HG03575 (cell line): ENCODE results near the gene DNAH3.
"Not testable (repeated sequence)": the region's sequence is repeated elsewhere in the genome, so short reads cannot be mapped to it uniquely, and the experiment has no call there.

Source experiments
- ATAC-seq: cut with Tn5 transposase; IDR thresholded peaks from one replicate; pipeline ENCODE4 v1.9.1; 2021; ENCODE audit not compliant: unreplicated experiment, insufficient number of reproducible peaks, low FRiP score; ENCODE audit errors: extremely low read depth

Gene DNAH3

GRCh38 chr16:21150375-21151001, at the start of gene DNAH3:
Gene DNAH3 (minus strand): TSS chr16:21150846. CDS start chr16:21150319, 527 bp downstream.
- no peak for ATAC-seq

- no peak for ATAC-seq
These were observed 49.1 kb upstream of the DNAH3 start for GRCh38 chr16:21199607-21200218.

- ATAC-seq, result no peak
These were observed 47.0 kb upstream of the DNAH3 start for GRCh38 chr16:21197621-21198020.

GRCh38 chr16:21197112-21197511, 46.5 kb upstream of the DNAH3 start:
- ATAC-seq, result no peak

- ATAC-seq, result not testable (repeated sequence)
These were observed 44.7 kb upstream of the DNAH3 start for GRCh38 chr16:21195330-21195729.

GRCh38 chr16:21194771-21195301, 44.2 kb upstream of the DNAH3 start:
- no peak for ATAC-seq

GRCh38 chr16:21192991-21193390, 42.3 kb upstream of the DNAH3 start:
- no peak for ATAC-seq

GRCh38 chr16:21190599-21190998, 40.0 kb upstream of the DNAH3 start:
- no peak for ATAC-seq

GRCh38 chr16:21190013-21190412, 39.4 kb upstream of the DNAH3 start:
- no peak for ATAC-seq

GRCh38 chr16:21189311-21189710, 38.7 kb upstream of the DNAH3 start:
- ATAC-seq, result no peak

GRCh38 chr16:21186326-21186691, 35.7 kb upstream of the DNAH3 start:
- ATAC-seq, result no peak

GRCh38 chr16:21185659-21186325, 35.1 kb upstream of the DNAH3 start:
- no peak for ATAC-seq

GRCh38 chr16:21184834-21185233, 34.2 kb upstream of the DNAH3 start:
- no peak for ATAC-seq

GRCh38 chr16:21183995-21184394, 33.3 kb upstream of the DNAH3 start:
- no peak for ATAC-seq

- no peak for ATAC-seq
These were observed 29.3 kb upstream of the DNAH3 start for GRCh38 chr16:21179983-21180365.

GRCh38 chr16:21179126-21179982, 28.7 kb upstream of the DNAH3 start:
- no peak for ATAC-seq

- ATAC-seq, result no peak
These were observed 24.8 kb upstream of the DNAH3 start for GRCh38 chr16:21175397-21175796.

GRCh38 chr16:21172650-21173049, 22.0 kb upstream of the DNAH3 start:
- ATAC-seq, result no peak

- not testable (repeated sequence) for ATAC-seq
These were observed 19.5 kb upstream of the DNAH3 start for GRCh38 chr16:21170116-21170515.
